Stomach (tissue), 4 donors: ENCODE data around the gene COX17.

Experiments
- CTCF ChIP-seq, 7 experiments: fragments of 450-650 bp in 4 of 7; fragments of 200-600 bp in 3 of 7; sonication (generic) in 3 of 7; IDR thresholded peaks; one replicate each; pipeline ENCODE4 v1.5.1; 2016 to 2019; ENCODE audit warnings: antibody characterized with exemption in 7 of 7, control low read depth in 2 of 7, mild to moderate bottlenecking in 1 of 7
- EP300 ChIP-seq: sonication (generic); formaldehyde crosslinking; IDR thresholded peaks from one replicate; pipeline ENCODE4 v1.6.1; 2017; ENCODE audit warnings: antibody characterized with exemption
- POLR2A ChIP-seq, 4 donors: fragments of 450-650 bp; IDR thresholded peaks; one replicate each; pipeline ENCODE4 v1.6.1; 2016; ENCODE audit warnings: antibody characterized with exemption in 4 of 4, control low read depth in 2 of 4, mild to moderate bottlenecking in 1 of 4, moderate library complexity in 1 of 4

- no peak for TF ChIP-seq CTCF (IDR thresholded peaks at IDR 0.05)
- no peak for TF ChIP-seq EP300
- no peak for TF ChIP-seq POLR2A (IDR thresholded peaks at IDR 0.05)
Measured at GRCh38 chr3:119636891-119637611, 40.2 kb downstream of the COX17 start.
